WTC11 (cell line): ENCODE data around the gene RAB6A. TPM values are rescaled to one million over a fixed set of nuclear protein-coding genes. Genes with fewer than 3 reads are reported as not detected.

ENCODE experiments used
- ATAC-seq: fragments of 200-7000 bp; cut with Tn5 transposase; 2 replicates; pipeline ENCODE4 v1.10.0; 2021; ENCODE audit warnings: mild to moderate bottlenecking, moderate library complexity
- CTCF ChIA-PET: fragments of 300-600 bp; sonication (Branson Sonifier 250); formaldehyde crosslinking; loops from one replicate; lab custom pipeline; 2021; ENCODE audit warnings: antibody characterized with exemption; lab: Charles Lee
- POLR2A ChIA-PET: fragments of 350-600 bp; sonication (Branson Sonifier 250); formaldehyde crosslinking; loops from one replicate; lab custom pipeline; 2021; ENCODE audit warnings: antibody characterized with exemption; lab: Charles Lee
- DNase-seq: peaks from one replicate; pipeline ENCODE4 v3.0.0; 2021; ENCODE audit warnings: low spot score
- H3K27ac Mint-ChIP-seq: 2 replicates; pipeline ENCODE4 v1.8.0; 2021; ENCODE audit warnings: mixed read lengths
- H3K27me3 Mint-ChIP-seq: 2 replicates; pipeline ENCODE4 v1.8.0; 2021; ENCODE audit warnings: low read depth, mild to moderate bottlenecking, moderate library complexity, mixed read lengths
- H3K36me3 Mint-ChIP-seq: 2 replicates; pipeline ENCODE4 v1.8.0; 2021; ENCODE audit warnings: mixed read lengths
- H3K4me1 Mint-ChIP-seq: 2 replicates; pipeline ENCODE4 v1.8.0; 2022; ENCODE audit warnings: mixed read lengths
- H3K4me3 Mint-ChIP-seq: 2 replicates; pipeline ENCODE4 v1.8.0; 2021; ENCODE audit warnings: mild to moderate bottlenecking, moderate library complexity, mixed read lengths
- H3K9me3 Mint-ChIP-seq: 2 replicates; pipeline ENCODE4 v1.8.0; 2021; ENCODE audit warnings: mixed read lengths
- ARID4B ChIP-seq: sonication (generic); formaldehyde crosslinking; IDR thresholded peaks from 2 replicates; pipeline ENCODE4 v1.8.0; 2023; ENCODE audit warnings: missing genetic modification reagents, mild to moderate bottlenecking, borderline replicate concordance
- ATF2 ChIP-seq: sonication (generic); formaldehyde crosslinking; IDR thresholded peaks from 2 replicates; pipeline ENCODE4 v1.8.1; 2022; ENCODE audit warnings: low read depth, missing genetic modification reagents, borderline replicate concordance
- CDX4 ChIP-seq: fragments of 250-450 bp; sonication (Bioruptor Pico); IDR thresholded peaks from 2 replicates; pipeline ENCODE4 v1.9.0; 2021; ENCODE audit warnings: moderate library complexity, mild to moderate bottlenecking, inconsistent platforms, borderline replicate concordance
- ESRRA ChIP-seq: sonication (generic); formaldehyde crosslinking; IDR thresholded peaks from 2 replicates; pipeline ENCODE4 v1.8.1; 2022; ENCODE audit warnings: mild to moderate bottlenecking, missing genetic modification reagents, borderline replicate concordance
- KAT7 ChIP-seq: sonication (generic); formaldehyde crosslinking; IDR thresholded peaks from 2 replicates; pipeline ENCODE4 v1.8.1; 2023; ENCODE audit warnings: missing genetic modification reagents, mild to moderate bottlenecking, borderline replicate concordance
- MLX ChIP-seq: sonication (generic); formaldehyde crosslinking; IDR thresholded peaks from 2 replicates; pipeline ENCODE4 v1.8.1; 2023; ENCODE audit warnings: mild to moderate bottlenecking, missing genetic modification reagents, moderate library complexity
- NR2C2 ChIP-seq: sonication (generic); formaldehyde crosslinking; IDR thresholded peaks from 2 replicates; pipeline ENCODE4 v1.8.0; 2022; ENCODE audit warnings: mild to moderate bottlenecking, missing genetic modification reagents
- TEAD4 ChIP-seq: sonication (generic); formaldehyde crosslinking; IDR thresholded peaks from 2 replicates; pipeline ENCODE4 v1.8.0; 2022; ENCODE audit warnings: mild to moderate bottlenecking, missing genetic modification reagents
- ZBTB21 ChIP-seq: sonication (generic); formaldehyde crosslinking; IDR thresholded peaks from 2 replicates; pipeline ENCODE4 v1.8.1; 2023; ENCODE audit warnings: mild to moderate bottlenecking, missing genetic modification reagents, borderline replicate concordance
- ZNF281 ChIP-seq: sonication (generic); formaldehyde crosslinking; IDR thresholded peaks from 2 replicates; pipeline ENCODE4 v1.8.0; 2023; ENCODE audit warnings: mild to moderate bottlenecking, missing genetic modification reagents
- ZNF416 ChIP-seq: fragments of 250-450 bp; sonication (Bioruptor Pico); IDR thresholded peaks from 2 replicates; pipeline ENCODE4 v1.9.0; 2021; ENCODE audit warnings: mild to moderate bottlenecking, inconsistent platforms
- ZSCAN18 ChIP-seq: fragments of 250-450 bp; sonication (Bioruptor Pico); IDR thresholded peaks from 2 replicates; pipeline ENCODE4 v2.1.2; 2022; ENCODE audit warnings: mild to moderate bottlenecking, moderate library complexity
- total RNA-seq: library from RNA; stranded (reverse); gene quantifications from 3 replicates; pipeline ENCODE4 v1.2.3, GENCODE V29; 2021

RAB6A gene
- total RNA-seq, 1 experiment from 2014 or later = 107 TPM

GRCh38 chr11:73635721-73636120, 125.2 kb downstream of the RAB6A start (continued):
- TF ChIP-seq CDX4 (CRISPR knock-in tag) (no peak), ZNF281 (CRISPR knock-in tag) (no peak), NR2C2 (CRISPR knock-in tag) (no peak), MLX (CRISPR knock-in tag) (no peak), KAT7 (CRISPR knock-in tag) (no peak), TEAD4 (CRISPR knock-in tag) (no peak)

GRCh38 chr11:73633999-73634398, 126.9 kb downstream of the RAB6A start:
- no peak overlapping the region for H3K27ac Mint-ChIP-seq
- ATAC-seq (no peak), DNase-seq (no peak)
- ChIA-PET POLR2A (no interaction called here), CTCF (no interaction called here)
- peaks cover 13% of the 10 kb centered on the region for H3K9me3 Mint-ChIP-seq
- H3K27me3 Mint-ChIP-seq = peaks cover 97% of the 10 kb centered on the region
- H3K4me3 Mint-ChIP-seq = no peak overlapping the region
- no peaks in the 10 kb centered on the region for H3K36me3 Mint-ChIP-seq
- H3K4me1 Mint-ChIP-seq = peaks cover 16% of the 10 kb centered on the region
- TF ChIP-seq ZBTB21 (CRISPR knock-in tag) (no peak), ZSCAN18 (CRISPR knock-in tag) (no peak), ZNF416 (CRISPR knock-in tag) (no peak), ESRRA (CRISPR knock-in tag) (no peak), ARID4B (CRISPR knock-in tag) (no peak), ATF2 (CRISPR knock-in tag) (no peak)
